Osteocyte (in vitro differentiated cells): Measurements from ENCODE around the gene CYP26B1. TPM values are rescaled to one million over a fixed set of nuclear protein-coding genes. Genes with fewer than 3 reads are reported as not detected.

Source experiments
- DNase-seq: peaks from one replicate; pipeline ENCODE4 v3.0.0; 2021; ENCODE audit warnings: mixed read lengths; ENCODE audit not compliant: unreplicated experiment; ENCODE audit errors: extremely low spot score
- H3K27ac Mint-ChIP-seq: one replicate; pipeline ENCODE4 v1.8.0; 2021; ENCODE audit warnings: mild to moderate bottlenecking, mixed read lengths; ENCODE audit not compliant: unreplicated experiment
- H3K27me3 Mint-ChIP-seq: one replicate; pipeline ENCODE4 v1.8.0; 2021; ENCODE audit warnings: mixed read lengths; ENCODE audit not compliant: unreplicated experiment
- H3K36me3 Mint-ChIP-seq: one replicate; pipeline ENCODE4 v1.8.0; 2021; ENCODE audit warnings: mixed read lengths; ENCODE audit not compliant: unreplicated experiment
- H3K4me1 Mint-ChIP-seq: one replicate; pipeline ENCODE4 v1.8.0; 2021; ENCODE audit warnings: mixed read lengths; ENCODE audit not compliant: unreplicated experiment
- H3K4me3 Mint-ChIP-seq: one replicate; pipeline ENCODE4 v1.8.0; 2021; ENCODE audit warnings: mild to moderate bottlenecking, moderate library complexity, mixed read lengths; ENCODE audit not compliant: unreplicated experiment
- H3K9me3 Mint-ChIP-seq: one replicate; pipeline ENCODE4 v1.8.0; 2021; ENCODE audit warnings: mixed read lengths; ENCODE audit not compliant: unreplicated experiment
- total RNA-seq: library from RNA; stranded (reverse); gene quantifications from 2 replicates; pipeline ENCODE4 v1.2.1, GENCODE V29; 2021
- TF ChIP-seq, protein P1 (sequence below): fragments of 200-600 bp; sonication (generic); IDR thresholded peaks from 2 replicates; pipeline ENCODE4 v1.5.0; 2021; ENCODE audit warnings: antibody characterized with exemption, mild to moderate bottlenecking, moderate library complexity

Gene CYP26B1
- total RNA-seq, 1 donor from 2014 or later: 1.3 TPM

DNA sequence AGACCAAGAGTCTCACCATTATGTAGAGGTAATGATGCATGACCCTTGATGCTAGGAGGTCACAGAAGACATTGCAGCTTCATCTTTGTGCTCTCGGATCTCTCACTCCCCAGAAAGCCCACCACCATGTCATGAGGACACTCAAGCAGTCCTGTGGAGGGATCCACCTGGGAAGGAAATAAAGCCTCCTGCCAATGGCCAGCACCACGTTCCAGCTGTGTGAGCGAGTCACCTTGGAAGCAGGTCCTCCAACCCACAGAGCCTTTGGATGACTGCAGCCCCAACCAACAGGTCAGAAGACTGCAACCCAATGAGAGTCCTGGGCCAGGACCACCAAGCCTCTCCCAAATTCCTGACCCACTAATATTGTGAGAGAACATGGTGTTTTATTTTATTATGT is 38.4 kb downstream of the CYP26B1 start:
- no peaks in the 10 kb centered on the region for H3K27me3 Mint-ChIP-seq
- H3K4me3 Mint-ChIP-seq: no peak overlapping the region
- DNase-seq: peak; percentile 42
- no peaks in the 10 kb centered on the region for H3K9me3 Mint-ChIP-seq
- H3K27ac Mint-ChIP-seq: no peak overlapping the region
- TF ChIP-seq, protein P1, sequence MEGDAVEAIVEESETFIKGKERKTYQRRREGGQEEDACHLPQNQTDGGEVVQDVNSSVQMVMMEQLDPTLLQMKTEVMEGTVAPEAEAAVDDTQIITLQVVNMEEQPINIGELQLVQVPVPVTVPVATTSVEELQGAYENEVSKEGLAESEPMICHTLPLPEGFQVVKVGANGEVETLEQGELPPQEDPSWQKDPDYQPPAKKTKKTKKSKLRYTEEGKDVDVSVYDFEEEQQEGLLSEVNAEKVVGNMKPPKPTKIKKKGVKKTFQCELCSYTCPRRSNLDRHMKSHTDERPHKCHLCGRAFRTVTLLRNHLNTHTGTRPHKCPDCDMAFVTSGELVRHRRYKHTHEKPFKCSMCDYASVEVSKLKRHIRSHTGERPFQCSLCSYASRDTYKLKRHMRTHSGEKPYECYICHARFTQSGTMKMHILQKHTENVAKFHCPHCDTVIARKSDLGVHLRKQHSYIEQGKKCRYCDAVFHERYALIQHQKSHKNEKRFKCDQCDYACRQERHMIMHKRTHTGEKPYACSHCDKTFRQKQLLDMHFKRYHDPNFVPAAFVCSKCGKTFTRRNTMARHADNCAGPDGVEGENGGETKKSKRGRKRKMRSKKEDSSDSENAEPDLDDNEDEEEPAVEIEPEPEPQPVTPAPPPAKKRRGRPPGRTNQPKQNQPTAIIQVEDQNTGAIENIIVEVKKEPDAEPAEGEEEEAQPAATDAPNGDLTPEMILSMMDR: no peak
- peaks cover 24% of the 10 kb centered on the region for H3K4me1 Mint-ChIP-seq
- no peaks in the 10 kb centered on the region for H3K36me3 Mint-ChIP-seq

DNA sequence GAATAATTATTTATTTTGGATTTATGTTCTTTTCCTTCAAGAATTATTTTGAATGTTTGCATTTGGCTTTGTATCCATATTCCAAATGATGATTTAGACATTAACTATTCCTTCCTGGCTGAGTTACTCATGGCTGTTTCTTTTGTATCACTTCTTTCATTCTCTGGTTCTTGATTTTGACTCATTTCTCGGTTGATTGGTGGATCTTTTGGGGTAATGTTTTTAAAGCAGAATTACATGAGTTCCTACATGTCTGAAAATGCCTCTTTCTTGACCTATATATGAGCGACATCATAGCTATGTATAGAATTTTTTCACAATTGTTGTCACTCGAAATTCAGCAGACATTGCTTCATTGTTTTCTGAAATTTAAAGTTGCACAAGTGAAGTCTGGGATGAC is 39.5 kb downstream of the CYP26B1 start:
- no peak for DNase-seq

DNA sequence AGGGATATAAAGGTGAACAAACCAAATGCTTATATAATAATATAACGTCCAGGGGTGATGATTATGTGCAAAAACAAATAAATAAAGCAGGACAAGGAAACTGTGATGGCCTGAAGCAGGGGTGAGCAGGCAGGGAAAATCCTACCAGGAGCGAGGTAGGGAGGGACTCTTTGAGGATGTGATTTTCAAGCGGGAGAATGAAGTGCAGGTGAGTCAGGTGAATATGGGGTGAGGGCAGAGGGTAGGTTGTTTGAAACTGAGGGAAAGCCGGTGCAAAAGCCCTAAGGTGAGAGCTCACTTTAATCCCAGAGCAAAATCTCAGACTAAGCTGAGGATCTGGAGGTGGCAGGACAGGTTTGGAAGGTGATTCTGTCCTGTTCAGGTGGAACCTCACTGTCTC is 40.7 kb downstream of the CYP26B1 start:
- peaks cover 16% of the 10 kb centered on the region for H3K27me3 Mint-ChIP-seq
- TF ChIP-seq, protein P1: no peak
- no peaks in the 10 kb centered on the region for H3K9me3 Mint-ChIP-seq
- no peaks in the 10 kb centered on the region for H3K36me3 Mint-ChIP-seq
- no peak overlapping the region for H3K4me3 Mint-ChIP-seq
- H3K4me1 Mint-ChIP-seq: peaks cover 11% of the 10 kb centered on the region
- H3K27ac Mint-ChIP-seq: no peak overlapping the region
- peak; percentile 27 for DNase-seq

More for the DNA sequence above, 39.5 kb downstream of the CYP26B1 start:
- Mint-ChIP-seq H3K27me3 (peaks cover 7% of the 10 kb centered on the region), H3K27ac (no peak overlapping the region), H3K36me3 (no peaks in the 10 kb centered on the region), H3K4me1 (peaks cover 17% of the 10 kb centered on the region), H3K4me3 (no peak overlapping the region), H3K9me3 (no peaks in the 10 kb centered on the region)
- TF ChIP-seq, protein P1: no peak

DNA sequence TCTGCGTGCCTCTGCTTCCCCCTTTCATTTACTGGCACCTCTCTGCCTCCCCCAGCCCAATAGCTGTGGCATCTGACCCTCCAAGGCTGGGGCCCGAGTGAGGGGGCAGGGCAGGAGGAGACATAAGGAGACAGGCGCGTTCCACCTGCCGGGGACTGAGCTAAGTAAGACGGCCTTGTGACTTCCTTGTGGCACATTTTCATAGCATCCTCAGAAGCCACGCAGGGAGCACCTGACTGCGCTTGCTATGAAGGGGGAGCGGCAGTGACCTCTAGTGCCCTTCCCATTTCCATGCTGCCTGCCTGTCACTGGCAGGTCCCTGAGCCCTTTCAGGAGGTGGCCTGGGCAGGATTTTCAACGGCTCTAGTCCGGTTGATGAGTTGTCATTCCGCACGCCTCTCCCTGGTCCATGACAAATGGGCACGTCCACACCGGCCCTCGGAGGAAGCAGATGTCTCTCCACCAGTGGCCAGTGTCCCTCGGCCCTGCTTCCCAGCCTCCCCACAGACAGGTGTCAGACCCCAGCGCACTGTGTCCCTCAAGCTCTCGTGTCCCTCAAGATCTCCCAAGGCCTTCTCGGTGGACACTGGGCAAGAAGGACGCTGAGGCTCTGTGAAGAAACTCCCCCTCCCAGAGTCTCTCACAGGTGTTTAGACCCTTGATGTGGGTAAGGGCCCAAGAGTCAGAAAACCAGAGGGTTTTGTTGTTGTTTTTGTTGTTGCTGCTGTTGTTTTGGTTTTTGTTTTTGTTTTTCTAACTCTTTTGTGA is 42.7 kb downstream of the CYP26B1 start:
- Mint-ChIP-seq H3K27me3 (peaks cover 29% of the 10 kb centered on the region), H3K36me3 (no peaks in the 10 kb centered on the region), H3K4me3 (no peak overlapping the region), H3K9me3 (no peaks in the 10 kb centered on the region), H3K27ac (no peak overlapping the region), H3K4me1 (peaks cover 11% of the 10 kb centered on the region)
- DNase-seq: peak; percentile 77
- TF ChIP-seq, protein P1: no peak

DNA sequence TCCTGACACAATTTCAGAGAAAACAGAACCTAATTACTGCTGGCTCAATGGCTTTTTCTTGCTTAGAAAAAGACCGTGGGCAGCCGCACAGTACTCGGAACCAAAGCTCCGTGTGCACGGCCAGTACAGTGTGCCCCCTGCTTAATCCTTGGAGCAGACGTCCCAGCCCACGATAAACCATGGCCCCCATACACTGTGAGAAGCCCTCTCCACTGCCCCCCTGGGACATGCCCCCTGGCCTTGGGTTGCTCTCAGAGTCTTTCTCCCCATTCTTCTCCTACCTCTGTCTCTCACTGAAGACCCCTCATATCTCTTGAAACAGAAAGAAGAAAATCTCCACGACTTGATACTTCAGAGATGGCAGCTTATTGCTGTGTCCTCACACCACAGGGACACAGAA is 44.0 kb downstream of the CYP26B1 start:
- DNase-seq: peak; percentile 75
- TF ChIP-seq, protein P1: no peak
- no peak overlapping the region for H3K4me3 Mint-ChIP-seq

More for the DNA sequence above, 44.0 kb downstream of the CYP26B1 start:
- no peaks in the 10 kb centered on the region for H3K9me3 Mint-ChIP-seq
- H3K27me3 Mint-ChIP-seq: peaks cover 39% of the 10 kb centered on the region
- no peaks in the 10 kb centered on the region for H3K36me3 Mint-ChIP-seq
- H3K27ac Mint-ChIP-seq: no peak overlapping the region
- peaks cover 9% of the 10 kb centered on the region for H3K4me1 Mint-ChIP-seq
